Naive thymus-derived CD4-positive, alpha-beta T cell (primary cell): Measurements from ENCODE around the gene OGDH. TPM values are rescaled to one million over a fixed set of nuclear protein-coding genes. Genes with fewer than 3 reads are reported as not detected.

Experiments used
- ATAC-seq: fragments of 150-1000 bp; cut with Tn5 transposase; 2 replicates; pipeline ENCODE4 v1.10.0; 2021; ENCODE audit warnings: mild to moderate bottlenecking, moderate library complexity
- CTCF ChIA-PET: fragments of 350-600 bp; sonication (Branson Sonifier 250); formaldehyde crosslinking; loops from one replicate; lab custom pipeline; 2021; ENCODE audit warnings: antibody characterized with exemption; lab: Charles Lee
- POLR2A ChIA-PET: fragments of 350-600 bp; sonication (Branson Sonifier 250); formaldehyde crosslinking; loops from one replicate; lab custom pipeline; 2021; ENCODE audit warnings: antibody characterized with exemption, inconsistent platforms; lab: Charles Lee
- DNase-seq, 9 donors: peaks; one replicate each; pipeline versions ENCODE4 v3.0.0 to v3.0.0-alpha.2; 2020 to 2022; ENCODE audit warnings: mixed read lengths in 1 of 9
- H3K27ac ChIP-seq: one replicate; pipeline ENCODE4 v1.7.0; 2013; ENCODE audit warnings: mild to moderate bottlenecking, low read depth, low read length, moderate library complexity
- H3K27me3 ChIP-seq, 2 donors: one replicate each; pipeline ENCODE4 v1.7.0; 2013; ENCODE audit warnings: low read length in 2 of 2, mild to moderate bottlenecking in 2 of 2, moderate library complexity in 2 of 2; ENCODE audit not compliant: control insufficient read depth in 2 of 2, insufficient read depth in 2 of 2
- H3K36me3 ChIP-seq, 3 experiments: 1 replicate in 2 of 3; 2 replicates in 1 of 3; pipeline ENCODE4 v1.7.0; 2013; ENCODE audit warnings: low read length in 3 of 3, mild to moderate bottlenecking in 3 of 3, moderate library complexity in 1 of 3; ENCODE audit not compliant: insufficient read depth in 3 of 3, control insufficient read depth in 2 of 3
- H3K4me1 ChIP-seq, 2 donors: one replicate each; pipeline ENCODE4 v1.7.0; 2013; ENCODE audit warnings: low read length in 2 of 2, mild to moderate bottlenecking in 2 of 2, moderate library complexity in 1 of 2; ENCODE audit not compliant: control insufficient read depth in 2 of 2, insufficient read depth in 2 of 2
- H3K4me3 ChIP-seq: 2 replicates; pipeline ENCODE4 v1.7.0; 2013; ENCODE audit warnings: mild to moderate bottlenecking, low read length
- H3K9me3 ChIP-seq, 3 experiments: 1 replicate in 2 of 3; 2 replicates in 1 of 3; pipeline ENCODE4 v1.7.0; 2013; ENCODE audit warnings: low read length in 3 of 3; ENCODE audit not compliant: control insufficient read depth in 2 of 3
- H3K27ac Mint-ChIP-seq, 9 donors: one replicate each; pipeline ENCODE4 v1.8.0; 2020 to 2022; ENCODE audit warnings: mixed read lengths in 9 of 9, mild to moderate bottlenecking in 8 of 9, moderate library complexity in 5 of 9, inconsistent platforms in 2 of 9
- H3K27me3 Mint-ChIP-seq, 5 donors: one replicate each; pipeline ENCODE4 v1.8.0; 2021 to 2022; ENCODE audit warnings: mixed read lengths in 5 of 5, mild to moderate bottlenecking in 1 of 5
- H3K36me3 Mint-ChIP-seq, 5 donors: one replicate each; pipeline ENCODE4 v1.8.0; 2020 to 2022; ENCODE audit warnings: mixed read lengths in 5 of 5, mild to moderate bottlenecking in 3 of 5, inconsistent platforms in 1 of 5
- H3K4me1 Mint-ChIP-seq, 7 donors: one replicate each; pipeline ENCODE4 v1.8.0; 2020 to 2022; ENCODE audit warnings: mixed read lengths in 7 of 7, mild to moderate bottlenecking in 3 of 7, inconsistent platforms in 1 of 7
- H3K4me3 Mint-ChIP-seq, 10 donors: one replicate each; pipeline ENCODE4 v1.8.0; 2020 to 2022; ENCODE audit warnings: mild to moderate bottlenecking in 10 of 10, mixed read lengths in 10 of 10, moderate library complexity in 6 of 10, inconsistent platforms in 2 of 10
- H3K9me3 Mint-ChIP-seq, 11 donors: one replicate each; pipeline ENCODE4 v1.8.0; 2020 to 2022; ENCODE audit warnings: mixed read lengths in 11 of 11, mild to moderate bottlenecking in 4 of 11, inconsistent platforms in 1 of 11, moderate library complexity in 1 of 11
- intact Hi-C, 2 donors: fragments of 100-400 bp; cut with micrococcal nuclease; formaldehyde crosslinking; loops; one replicate each; pipeline ENCODE4 v1.15.1; 2023
- polyA plus RNA-seq, 2 donors: library from polyadenylated mRNA; unstranded; fragments of 300-500 nt; fragmentation: Illumina TruSeq; gene quantifications; one replicate each; pipeline ENCODE4 v1.2.3, GENCODE V29; 2021
- total RNA-seq, 6 experiments: library from RNA in 5 of 6; stranded (reverse) in 5 of 6; gene quantifications; 1 replicate in 5 of 6; 2 replicates in 1 of 6; pipeline ENCODE4 v1.2.3 and lab custom pipeline; 2021 to 2026

Gene OGDH
- total and polyA plus RNA-seq, 7 experiments from 2014 or later: 20.3 to 122 (median 64.2) TPM

DNA sequence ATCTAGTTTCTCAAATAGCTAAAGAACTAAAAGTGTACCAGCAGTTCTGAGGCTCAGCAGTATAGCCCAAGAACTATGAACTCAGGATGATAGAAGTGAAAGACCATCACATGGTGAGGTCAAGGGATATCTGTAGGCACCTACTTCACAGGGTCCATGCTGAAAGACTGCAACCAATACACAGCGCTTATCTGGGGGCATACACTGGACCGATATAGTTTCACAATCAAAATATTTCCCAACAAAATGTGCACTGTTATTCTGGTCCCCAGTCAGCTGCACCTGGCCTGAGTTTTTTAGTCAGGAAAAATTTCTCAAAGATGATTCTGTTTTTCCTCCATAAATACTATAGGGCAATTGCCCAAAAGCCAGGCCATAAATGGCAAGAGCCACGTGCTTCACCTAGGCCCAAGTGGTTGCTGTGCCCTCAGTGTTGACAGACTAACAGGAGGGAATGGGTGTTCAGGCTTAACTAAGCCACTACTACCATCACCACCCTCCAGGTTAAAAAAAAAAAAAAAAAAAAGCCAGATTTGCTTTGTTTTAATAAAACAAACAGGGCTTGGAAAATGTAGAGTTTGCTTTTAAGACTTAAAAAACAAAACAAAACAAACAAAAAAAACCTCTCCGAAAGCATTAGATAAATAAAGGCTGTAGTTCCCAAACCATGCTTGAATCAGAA, 58.5 kb downstream of the OGDH start:
- peaks cover 0 to 22% (median 8%) of the 10 kb centered on the region in 11 donors for H3K9me3 Mint-ChIP-seq
- peaks cover 6 to 57% (median 40%) of the 10 kb centered on the region in 5 donors for H3K36me3 Mint-ChIP-seq
- Histone ChIP-seq H3K9me3 (no peaks in the 10 kb centered on the region), H3K36me3 (peaks cover 3 to 39% (median 11%) of the 10 kb centered on the region in 3 experiments), H3K27ac (no peak overlapping the region), H3K4me1 (no peaks in the 10 kb centered on the region), H3K4me3 (no peak overlapping the region), H3K27me3 (no peaks in the 10 kb centered on the region)
- peaks cover 0 to 8% (median 2%) of the 10 kb centered on the region in 7 donors for H3K4me1 Mint-ChIP-seq
- H3K4me3 Mint-ChIP-seq: no peak overlapping the region
- ATAC-seq: no peak
- DNase-seq: no peak
- POLR2A ChIA-PET: interaction anchor here (1.1 kb wide), 1 partner anchor 58 kb away, joined by 3 read pairs; no protein-coding TSS in a partner anchor
- CTCF ChIA-PET: no interaction called here
- no peaks in the 10 kb centered on the region for H3K27me3 Mint-ChIP-seq
- H3K27ac Mint-ChIP-seq: peak overlapping the region in 2 of 9 donors; percentile 7 to 69
- intact Hi-C loops: no loop called here

DNA sequence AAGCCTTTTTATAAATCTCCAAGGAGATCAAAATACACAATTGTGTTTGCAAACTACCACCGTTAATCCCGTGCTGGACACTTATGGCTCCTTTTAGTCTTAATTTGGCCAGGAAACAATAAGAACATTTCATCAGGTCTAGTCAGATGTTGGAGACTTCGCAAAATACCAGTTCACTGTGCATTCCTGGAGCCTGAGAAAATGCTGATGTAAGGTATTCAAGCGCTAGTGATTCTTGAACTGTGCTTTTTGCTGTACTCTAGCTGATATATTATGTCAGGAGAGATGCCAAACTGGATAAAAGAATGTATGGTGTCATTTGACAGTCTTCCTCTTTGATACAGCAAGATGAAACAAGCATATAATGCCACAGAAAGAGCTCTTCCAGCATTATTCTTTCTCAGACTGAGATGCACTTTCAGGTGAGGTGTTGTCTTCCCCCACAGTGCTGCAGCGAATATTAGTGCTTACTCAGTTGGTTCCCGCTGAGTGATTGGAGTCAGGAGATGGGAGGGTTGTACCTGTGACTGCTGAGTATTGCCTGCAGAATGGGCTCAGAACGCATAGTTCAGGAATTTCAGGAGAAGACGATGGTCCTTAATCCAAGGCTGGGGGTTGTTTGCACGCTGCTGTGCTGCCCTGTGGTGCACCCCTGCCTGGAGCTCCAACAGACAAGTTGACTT, 59.2 kb downstream of the OGDH start:
- Mint-ChIP-seq H3K4me1 (peaks cover 0 to 9% (median 2%) of the 10 kb centered on the region in 7 donors), H3K9me3 (peaks cover 0 to 15% (median 6%) of the 10 kb centered on the region in 11 donors), H3K27me3 (no peaks in the 10 kb centered on the region), H3K36me3 (peaks cover 9 to 53% (median 33%) of the 10 kb centered on the region in 5 donors), H3K27ac (peak overlapping the region in 4 of 9 donors; percentile 18 to 65 (median 45)), H3K4me3 (no peak overlapping the region)
- Histone ChIP-seq H3K36me3 (peaks cover 3 to 35% (median 9%) of the 10 kb centered on the region in 3 experiments), H3K4me3 (no peak overlapping the region), H3K4me1 (no peaks in the 10 kb centered on the region), H3K27me3 (no peaks in the 10 kb centered on the region), H3K27ac (no peak overlapping the region), H3K9me3 (no peaks in the 10 kb centered on the region)
- DNase-seq (no peak), ATAC-seq (no peak)
- ChIA-PET POLR2A (interaction anchor here (1.1 kb wide), 1 partner anchor 58 kb away, joined by 3 read pairs; no protein-coding TSS in a partner anchor), CTCF (interaction anchor here (0.5 kb wide), 1 partner anchor 23 kb away, joined by 3 read pairs; no protein-coding TSS in a partner anchor)
- intact Hi-C loops: no loop called here

DNA sequence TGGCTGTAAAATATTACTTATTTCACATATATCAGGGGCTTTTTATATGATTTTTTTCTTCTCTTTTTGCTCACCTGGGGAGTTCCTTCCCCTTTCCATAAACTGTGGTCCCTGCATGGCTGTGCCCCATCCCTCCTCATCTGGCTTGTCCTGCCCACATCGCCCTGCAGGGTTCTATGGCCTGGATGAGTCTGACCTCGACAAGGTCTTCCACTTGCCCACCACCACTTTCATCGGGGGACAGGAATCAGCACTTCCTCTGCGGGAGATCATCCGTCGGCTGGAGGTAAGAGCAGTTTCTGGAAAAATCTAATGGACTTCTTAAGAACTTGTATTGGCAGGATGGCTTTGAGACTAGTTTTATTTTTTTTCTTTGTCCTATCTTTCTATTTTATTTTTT, 60.1 kb downstream of the OGDH start:
- ATAC-seq (no peak), DNase-seq (no peak)
- H3K36me3 Mint-ChIP-seq: peaks cover 4 to 50% (median 29%) of the 10 kb centered on the region in 5 donors
- no peaks in the 10 kb centered on the region for H3K9me3 ChIP-seq
- no peak overlapping the region for H3K4me3 ChIP-seq
- H3K36me3 ChIP-seq: peaks cover 2 to 27% (median 5%) of the 10 kb centered on the region in 3 experiments
- H3K27ac ChIP-seq: no peak overlapping the region
- ChIA-PET CTCF (no interaction called here), POLR2A (interaction anchor here (0.6 kb wide), 1 partner anchor 203 kb away, joined by 3 read pairs; no protein-coding TSS in a partner anchor)
- H3K27me3 ChIP-seq: no peaks in the 10 kb centered on the region
- no peak overlapping the region for H3K4me3 Mint-ChIP-seq
- H3K27ac Mint-ChIP-seq: peak overlapping the region in 2 of 9 donors; percentile 7 to 18
- H3K9me3 Mint-ChIP-seq: peaks cover 0 to 8% (median 0%) of the 10 kb centered on the region in 11 donors
- intact Hi-C loops: no loop called here
- no peaks in the 10 kb centered on the region for H3K27me3 Mint-ChIP-seq
- no peaks in the 10 kb centered on the region for H3K4me1 ChIP-seq
- H3K4me1 Mint-ChIP-seq: peaks cover 0 to 9% (median 3%) of the 10 kb centered on the region in 7 donors

DNA sequence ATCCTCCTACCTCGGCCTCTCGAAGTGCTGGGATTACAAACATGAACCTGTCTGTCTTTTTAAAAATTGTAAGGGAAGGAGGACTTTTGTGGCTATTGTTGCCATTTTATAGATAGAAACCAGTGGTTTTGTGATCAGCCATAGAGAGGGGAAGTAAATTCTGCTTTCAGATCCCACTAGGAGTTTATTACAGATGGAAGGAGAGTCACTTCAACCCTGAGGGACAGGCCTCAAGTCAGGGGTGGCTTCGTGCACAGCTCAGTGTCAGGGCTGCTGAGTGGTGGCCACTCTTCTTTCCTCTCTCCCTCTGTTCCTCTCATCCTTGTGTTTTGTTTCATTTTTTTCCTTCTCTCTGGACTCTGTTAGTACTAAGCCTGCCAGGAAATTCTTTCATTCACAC, 60.8 kb downstream of the OGDH start:
- H3K4me3 Mint-ChIP-seq: no peak overlapping the region
- peaks cover 0 to 1% (median 0%) of the 10 kb centered on the region in 11 donors for H3K9me3 Mint-ChIP-seq
- peaks cover 4 to 46% (median 26%) of the 10 kb centered on the region in 5 donors for H3K36me3 Mint-ChIP-seq
- ATAC-seq: no peak
- Histone ChIP-seq H3K27me3 (no peaks in the 10 kb centered on the region), H3K27ac (no peak overlapping the region), H3K9me3 (no peaks in the 10 kb centered on the region), H3K36me3 (peaks cover 0 to 27% (median 5%) of the 10 kb centered on the region in 3 experiments), H3K4me3 (no peak overlapping the region), H3K4me1 (no peaks in the 10 kb centered on the region)
- H3K27me3 Mint-ChIP-seq: no peaks in the 10 kb centered on the region
- DNase-seq: no peak
- intact Hi-C loops: no loop called here
- ChIA-PET POLR2A (no interaction called here), CTCF (no interaction called here)
- peak overlapping the region in 1 of 9 donors; percentile 32 for H3K27ac Mint-ChIP-seq
- H3K4me1 Mint-ChIP-seq: peaks cover 0 to 9% (median 3%) of the 10 kb centered on the region in 7 donors

DNA sequence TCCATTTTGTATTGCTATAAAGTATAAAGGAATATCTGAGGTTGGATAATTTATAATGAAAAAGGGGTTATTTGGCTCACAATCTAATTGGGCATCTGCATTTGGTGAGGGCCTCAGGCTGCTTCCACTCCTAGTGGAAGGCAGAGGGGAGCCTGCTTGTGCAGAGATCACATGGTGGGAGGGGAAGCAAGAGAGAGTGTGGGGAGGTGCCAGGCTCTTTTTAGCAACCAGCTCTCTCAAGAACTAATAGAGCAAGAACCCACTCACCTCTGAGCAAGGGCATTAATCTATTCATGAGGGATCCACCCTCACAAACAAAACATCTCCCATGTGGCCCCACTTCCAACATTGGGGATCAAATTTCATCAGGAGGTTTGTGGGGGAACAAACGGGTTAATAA, 64.6 kb downstream of the OGDH start:
- Histone ChIP-seq H3K4me3 (no peak overlapping the region), H3K4me1 (no peaks in the 10 kb centered on the region), H3K36me3 (peaks cover 0 to 52% (median 21%) of the 10 kb centered on the region in 3 experiments), H3K27ac (no peak overlapping the region), H3K27me3 (no peaks in the 10 kb centered on the region), H3K9me3 (no peaks in the 10 kb centered on the region)
- CTCF ChIA-PET: no interaction called here
- DNase-seq (no peak), ATAC-seq (no peak)
- POLR2A ChIA-PET: no interaction called here
- Mint-ChIP-seq H3K4me3 (no peak overlapping the region), H3K36me3 (peaks cover 4 to 42% (median 12%) of the 10 kb centered on the region in 5 donors), H3K4me1 (peaks cover 0 to 9% (median 0%) of the 10 kb centered on the region in 7 donors), H3K27ac (peak overlapping the region in 2 of 9 donors; percentile 60 to 66), H3K27me3 (no peaks in the 10 kb centered on the region), H3K9me3 (no peaks in the 10 kb centered on the region)
- intact Hi-C loops: no loop called here

DNA sequence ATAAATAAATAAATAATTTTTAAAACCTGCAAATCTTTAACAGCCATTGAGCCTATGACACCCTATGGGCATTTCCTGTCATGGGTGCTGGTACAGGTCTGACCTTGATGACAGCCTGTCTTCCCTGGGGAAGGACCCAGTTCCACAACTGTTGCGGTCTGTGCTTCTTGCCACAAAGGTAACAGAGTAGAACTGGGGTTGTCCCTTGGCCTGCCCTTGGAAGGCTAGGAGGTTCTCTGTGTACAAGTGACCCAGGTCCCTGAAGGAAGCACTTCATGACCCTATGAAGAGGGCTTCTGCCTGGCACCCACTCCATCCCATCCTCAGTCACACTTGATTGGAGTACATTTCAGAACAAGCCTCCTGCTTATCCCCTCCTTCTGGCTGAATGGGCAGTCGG, 66.9 kb downstream of the OGDH start:
- Histone ChIP-seq H3K4me1 (no peaks in the 10 kb centered on the region), H3K27me3 (no peaks in the 10 kb centered on the region), H3K4me3 (no peak overlapping the region), H3K36me3 (peaks cover 0 to 45% (median 16%) of the 10 kb centered on the region in 3 experiments), H3K9me3 (no peaks in the 10 kb centered on the region), H3K27ac (no peak overlapping the region)
- no peaks in the 10 kb centered on the region for H3K9me3 Mint-ChIP-seq
- H3K27me3 Mint-ChIP-seq: no peaks in the 10 kb centered on the region
- peaks cover 0 to 9% (median 0%) of the 10 kb centered on the region in 7 donors for H3K4me1 Mint-ChIP-seq
- ATAC-seq: no peak
- H3K27ac Mint-ChIP-seq: peak overlapping the region in 2 of 9 donors; percentile 32 to 62
- DNase-seq: no peak
- ChIA-PET POLR2A (no interaction called here), CTCF (no interaction called here)
- no peak overlapping the region for H3K4me3 Mint-ChIP-seq
- intact Hi-C loops: no loop called here
- H3K36me3 Mint-ChIP-seq: peaks cover 4 to 37% (median 10%) of the 10 kb centered on the region in 5 donors
